ENCODE results near the gene ANO9.

ANO9 gene, protein sequence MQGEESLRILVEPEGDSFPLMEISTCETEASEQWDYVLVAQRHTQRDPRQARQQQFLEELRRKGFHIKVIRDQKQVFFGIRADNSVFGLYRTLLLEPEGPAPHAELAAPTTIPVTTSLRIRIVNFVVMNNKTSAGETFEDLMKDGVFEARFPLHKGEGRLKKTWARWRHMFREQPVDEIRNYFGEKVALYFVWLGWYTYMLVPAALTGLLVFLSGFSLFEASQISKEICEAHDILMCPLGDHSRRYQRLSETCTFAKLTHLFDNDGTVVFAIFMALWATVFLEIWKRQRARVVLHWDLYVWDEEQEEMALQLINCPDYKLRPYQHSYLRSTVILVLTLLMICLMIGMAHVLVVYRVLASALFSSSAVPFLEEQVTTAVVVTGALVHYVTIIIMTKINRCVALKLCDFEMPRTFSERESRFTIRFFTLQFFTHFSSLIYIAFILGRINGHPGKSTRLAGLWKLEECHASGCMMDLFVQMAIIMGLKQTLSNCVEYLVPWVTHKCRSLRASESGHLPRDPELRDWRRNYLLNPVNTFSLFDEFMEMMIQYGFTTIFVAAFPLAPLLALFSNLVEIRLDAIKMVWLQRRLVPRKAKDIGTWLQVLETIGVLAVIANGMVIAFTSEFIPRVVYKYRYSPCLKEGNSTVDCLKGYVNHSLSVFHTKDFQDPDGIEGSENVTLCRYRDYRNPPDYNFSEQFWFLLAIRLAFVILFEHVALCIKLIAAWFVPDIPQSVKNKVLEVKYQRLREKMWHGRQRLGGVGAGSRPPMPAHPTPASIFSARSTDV

DNA sequence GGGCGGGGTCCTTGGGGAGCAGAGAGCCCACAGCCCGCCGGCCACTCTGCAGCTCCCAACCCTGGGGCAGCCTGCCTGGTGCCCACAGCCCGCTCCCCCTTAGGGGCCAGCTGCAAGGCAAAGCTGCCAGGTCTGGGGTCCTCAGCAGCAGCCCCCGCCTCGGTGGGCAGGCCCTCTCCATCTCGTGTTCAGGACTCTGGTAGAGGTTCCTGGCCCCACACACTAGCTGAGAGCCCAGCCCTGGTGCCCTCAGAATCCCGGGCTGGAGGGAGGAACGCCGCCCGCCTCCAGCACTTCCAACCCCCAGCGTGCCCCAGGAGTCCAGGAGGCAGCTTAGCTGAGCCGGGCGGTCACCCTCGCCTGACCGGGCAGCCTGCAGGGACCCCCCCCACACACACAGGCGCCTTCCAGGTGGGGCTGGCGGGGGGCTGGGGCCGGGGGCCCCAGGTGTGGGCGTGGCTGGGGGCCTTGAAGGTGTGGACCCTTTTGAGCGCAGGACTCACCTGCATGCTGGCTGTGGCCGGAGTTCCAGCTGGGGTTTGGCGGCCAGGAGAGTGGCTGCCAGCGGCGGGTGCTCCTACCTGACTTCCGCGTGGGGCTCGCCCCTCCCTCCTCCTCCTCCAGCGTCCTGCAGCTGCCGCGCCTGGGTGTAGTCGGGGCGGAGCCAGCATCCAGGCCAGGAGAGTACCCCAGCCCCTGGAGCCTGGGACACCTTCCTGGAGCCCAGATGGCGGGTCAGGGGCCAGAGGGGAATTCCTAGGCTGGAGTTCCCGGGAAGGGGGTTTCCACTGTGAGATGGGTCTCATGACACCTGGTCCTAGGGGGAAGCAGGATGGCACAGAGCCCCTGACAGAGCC, at the start of gene ANO9:
Gene ANO9 (minus strand): TSS at position 594 of the 857 bp plus-strand sequence. CDS start 85 bp downstream, at position 509.
- DNase-seq (ENCODE audit: low read depth), result no peak

DNA sequence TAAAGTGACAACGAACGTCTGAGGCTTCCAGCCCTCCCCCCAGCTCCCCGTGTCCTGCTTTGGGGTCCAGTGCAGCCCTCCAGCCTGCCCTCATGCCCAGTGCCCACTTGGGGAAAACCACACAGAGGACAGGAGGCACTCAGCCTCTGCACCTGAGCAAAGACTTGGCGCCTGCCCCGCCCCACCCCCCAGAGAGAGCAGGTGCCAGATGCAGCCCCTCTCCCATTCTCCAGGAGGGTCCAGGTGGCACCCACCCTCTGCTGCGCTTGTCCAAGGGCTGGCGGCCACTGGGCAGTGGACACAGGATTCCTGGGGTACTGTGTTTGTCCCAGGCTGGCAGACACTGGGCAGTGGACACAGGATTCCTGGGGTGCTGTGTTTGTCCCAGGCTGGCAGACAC, 49.5 kb upstream of the ANO9 start:
- DNase-seq (ENCODE audit: low read depth), result no peak

DNA sequence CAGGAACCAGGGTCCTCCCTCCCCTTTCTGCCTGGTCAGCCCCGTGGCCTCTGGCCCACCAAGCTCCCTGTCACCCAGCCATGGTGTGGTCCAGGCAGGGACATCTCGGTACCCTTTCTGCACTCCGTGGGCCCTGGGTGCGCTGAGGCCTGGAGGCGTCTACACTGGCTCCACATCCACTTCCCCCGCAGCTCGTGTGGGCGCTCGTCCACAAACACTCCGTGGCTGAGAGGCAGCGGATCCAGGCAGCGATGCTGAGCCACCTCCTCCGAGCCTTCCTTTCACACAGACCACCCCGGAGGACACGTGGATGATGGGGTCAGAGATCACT, 49.1 kb upstream of the ANO9 start:
- DNase-seq (ENCODE audit: low read depth), result no peak

DNA sequence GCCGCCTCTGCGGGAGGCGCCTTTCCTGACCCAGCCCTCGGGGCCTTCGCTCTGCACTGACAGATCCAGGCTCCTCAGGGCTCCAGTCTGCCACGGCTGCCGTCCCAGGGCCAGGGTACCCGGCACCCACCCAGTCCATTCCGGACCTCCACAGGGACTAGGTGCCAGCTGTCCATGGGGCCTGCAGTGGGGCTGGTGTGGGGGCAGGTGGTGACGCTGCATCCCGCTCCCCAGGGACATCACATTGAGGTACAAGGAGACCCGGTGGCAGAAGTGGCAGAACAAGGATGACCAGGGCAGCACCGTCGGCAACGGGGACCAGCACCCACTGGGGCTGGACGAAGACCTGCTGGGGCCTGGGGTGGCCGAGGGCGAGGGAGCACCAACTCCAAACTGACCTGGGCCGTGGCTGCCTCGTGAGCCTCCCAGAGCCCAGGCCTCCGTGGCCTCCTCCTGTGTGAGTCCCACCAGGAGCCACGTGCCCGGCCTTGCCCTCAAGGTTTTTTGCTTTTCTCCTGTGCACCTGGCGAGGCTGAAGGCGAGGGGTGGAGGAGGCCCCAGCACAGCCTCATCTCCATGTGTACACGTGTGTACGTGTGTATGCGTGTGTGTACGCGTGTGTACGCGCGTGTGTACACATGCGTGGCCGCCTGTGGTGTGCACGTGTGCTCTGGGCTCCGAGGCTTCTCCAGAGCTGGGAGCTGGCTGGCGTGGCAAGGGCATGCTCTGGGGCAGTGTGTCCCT, 48.5 kb upstream of the ANO9 start:
- DNase-seq (ENCODE audit: low read depth), result no peak

DNA sequence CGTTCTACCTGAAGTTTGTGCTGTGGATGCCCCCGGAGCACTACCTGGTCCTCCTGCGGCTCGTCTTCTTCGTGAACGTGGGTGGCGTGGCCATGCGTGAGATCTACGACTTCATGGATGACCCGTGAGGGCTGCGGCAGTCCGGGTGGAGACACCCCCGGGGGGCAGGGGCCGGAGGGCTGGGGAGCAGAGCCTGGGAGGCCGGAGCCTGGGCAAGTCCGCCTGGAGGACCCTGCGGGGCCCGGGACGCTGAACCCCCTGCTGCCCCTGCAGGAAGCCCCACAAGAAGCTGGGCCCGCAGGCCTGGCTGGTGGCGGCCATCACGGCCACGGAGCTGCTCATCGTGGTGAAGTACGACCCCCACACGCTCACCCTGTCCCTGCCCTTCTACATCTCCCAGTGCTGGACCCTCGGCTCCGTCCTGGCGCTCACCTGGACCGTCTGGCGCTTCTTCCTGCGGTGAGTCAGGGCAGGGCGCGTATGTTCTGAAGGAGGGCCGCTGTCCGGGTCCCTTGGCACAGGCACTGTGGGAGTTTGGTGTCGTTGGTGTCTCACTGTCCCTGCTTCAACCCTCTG, 47.9 kb upstream of the ANO9 start:
- no peak for DNase-seq (ENCODE audit: low read depth)

DNA sequence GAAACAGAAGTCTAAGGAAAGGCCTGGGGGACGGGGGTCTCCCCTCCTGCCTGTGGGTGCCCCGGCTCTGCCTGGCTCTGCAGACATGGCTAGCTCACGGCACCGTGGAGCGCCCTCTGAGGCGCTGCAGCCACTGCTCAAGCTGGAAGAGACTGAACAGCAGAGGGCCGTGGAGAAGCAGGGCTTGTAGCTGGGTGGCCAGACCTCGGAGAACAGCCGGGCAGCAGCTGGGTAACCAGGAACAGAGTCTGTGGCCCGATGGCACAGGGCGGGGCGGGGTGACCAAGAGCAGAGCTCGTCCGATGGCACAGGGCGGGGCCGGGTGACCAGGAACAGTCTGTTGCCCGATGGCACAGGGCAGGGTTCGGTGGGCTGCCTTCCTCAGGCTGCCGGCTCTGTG, 47.2 kb upstream of the ANO9 start:
- no peak for DNase-seq (ENCODE audit: low read depth)

DNA sequence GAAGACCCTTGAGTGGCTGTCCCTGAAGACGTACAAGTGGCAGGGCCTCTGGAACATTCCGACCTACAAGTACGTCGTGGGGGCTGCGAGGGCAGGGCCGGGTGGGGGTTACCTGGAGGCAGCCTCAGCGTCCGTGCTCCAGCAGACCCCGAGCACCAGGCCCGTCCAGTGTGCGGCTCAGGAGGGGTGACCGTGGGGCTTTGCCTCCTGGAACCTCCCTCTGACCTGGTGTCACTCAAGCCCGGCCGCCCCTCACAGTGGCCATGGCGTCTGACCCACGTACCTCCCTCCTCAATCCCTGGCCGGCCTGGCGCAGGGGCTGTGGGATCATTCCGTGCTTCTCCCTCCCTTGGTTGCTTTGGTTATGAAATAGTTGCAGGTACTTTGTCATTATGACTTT, 46.8 kb upstream of the ANO9 start:
- DNase-seq (ENCODE audit: low read depth), result no peak

DNA sequence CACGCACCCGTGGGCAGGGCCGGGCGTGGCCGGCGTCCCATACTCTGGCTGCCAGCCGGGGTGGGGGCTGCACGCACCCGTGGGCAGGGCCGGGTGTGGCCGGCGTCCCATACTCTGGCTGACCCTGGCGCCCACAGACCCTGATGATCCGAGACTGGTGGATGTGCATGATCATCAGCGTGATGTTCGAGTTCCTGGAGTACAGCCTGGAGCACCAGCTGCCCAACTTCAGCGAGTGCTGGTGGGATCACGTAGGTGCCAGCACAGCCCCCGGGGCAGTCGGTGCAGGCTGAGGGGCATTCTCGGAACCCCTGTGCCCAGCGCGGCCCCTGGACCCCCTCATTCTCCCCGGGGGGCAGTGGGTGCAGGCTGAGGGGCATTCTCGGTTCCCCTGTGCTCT, 46.3 kb upstream of the ANO9 start:
- DNase-seq (ENCODE audit: low read depth), result no peak

DNA sequence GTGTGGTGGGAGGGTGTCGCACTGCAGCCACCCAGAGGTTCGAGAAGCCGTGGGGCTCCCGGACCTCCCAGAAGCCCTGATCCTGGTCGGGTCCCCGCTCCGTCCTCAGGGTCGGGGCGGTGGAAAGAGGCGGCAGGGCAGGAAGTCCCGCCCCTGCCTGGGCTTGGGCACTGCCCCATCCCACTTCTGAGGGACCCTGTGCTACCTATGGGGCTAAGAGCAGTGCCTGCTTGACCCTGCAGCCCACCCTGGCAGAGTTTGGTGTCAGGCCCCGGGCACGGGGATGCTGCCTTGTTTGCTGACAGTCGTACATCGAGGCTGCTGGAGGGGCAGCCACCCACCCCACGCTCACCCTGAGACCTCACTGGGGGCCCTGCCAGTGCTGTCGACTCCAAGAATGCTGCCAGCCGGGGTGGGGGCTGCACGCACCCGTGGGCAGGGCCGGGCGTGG, 45.8 kb upstream of the ANO9 start:
- DNase-seq (ENCODE audit: low read depth), result no peak

DNA sequence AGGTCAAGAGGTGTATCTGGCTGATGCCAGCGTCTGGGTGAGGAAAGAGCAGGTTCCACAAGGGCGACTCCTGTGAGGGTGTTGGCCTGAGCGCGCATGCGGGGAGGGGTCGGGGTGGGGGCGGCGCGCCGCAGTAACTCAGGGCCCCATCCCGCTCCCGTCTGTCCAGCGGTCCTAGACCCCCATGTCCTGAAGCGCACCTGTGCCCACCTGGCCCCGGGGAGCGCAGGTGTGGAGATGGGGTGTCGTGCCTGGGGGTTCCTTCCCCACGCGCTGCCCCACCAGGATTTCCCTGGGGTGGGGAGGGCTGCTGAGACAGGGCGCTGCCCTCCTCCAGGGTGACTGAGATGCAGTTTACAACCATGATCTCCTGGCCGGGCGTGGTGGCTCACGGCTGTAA, 44.4 kb upstream of the ANO9 start:
- DNase-seq (ENCODE audit: low read depth), result no peak

DNA sequence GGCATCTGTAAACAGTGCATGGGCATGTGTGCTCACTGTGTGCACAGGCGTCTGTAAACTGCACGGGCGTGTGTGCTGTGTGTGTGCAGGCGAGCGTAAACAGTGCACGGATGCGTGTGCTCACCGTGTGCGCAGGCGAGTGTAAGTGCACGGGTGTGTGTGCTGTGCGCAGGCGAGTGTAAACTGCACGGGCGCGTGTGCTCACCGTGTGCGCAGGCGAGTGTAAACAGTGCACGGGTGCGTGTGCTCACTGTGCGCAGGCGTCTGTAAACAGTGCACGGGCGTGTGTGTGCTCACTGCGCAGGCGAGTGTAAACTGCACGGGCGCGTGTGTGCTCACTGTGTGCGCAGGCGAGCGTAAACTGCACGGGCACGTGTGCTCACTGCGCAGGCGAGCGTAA, 42.8 kb upstream of the ANO9 start:
- no peak for DNase-seq (ENCODE audit: low read depth)

DNA sequence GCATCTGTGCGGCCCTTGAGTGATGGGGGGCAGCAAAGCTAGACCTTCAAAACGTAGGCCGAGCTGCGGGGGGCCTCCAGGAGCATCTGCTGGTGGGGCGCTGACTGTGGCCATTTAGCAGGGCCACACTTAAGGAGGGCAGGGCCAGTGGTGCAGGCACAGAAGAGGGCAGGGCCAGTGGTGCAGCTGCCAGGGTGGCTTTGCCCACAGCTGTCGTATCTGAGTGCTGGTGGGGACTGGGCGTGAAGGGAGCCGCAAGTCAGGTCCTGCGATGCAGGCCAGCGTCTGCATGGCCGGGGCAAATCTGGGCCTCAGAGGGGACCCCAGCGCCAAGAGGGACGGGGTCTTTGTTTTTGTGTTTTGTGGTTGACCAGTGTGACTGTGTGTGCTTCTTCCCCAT, 37.5 kb upstream of the ANO9 start:
- no peak for DNase-seq (ENCODE audit: low read depth)

DNA sequence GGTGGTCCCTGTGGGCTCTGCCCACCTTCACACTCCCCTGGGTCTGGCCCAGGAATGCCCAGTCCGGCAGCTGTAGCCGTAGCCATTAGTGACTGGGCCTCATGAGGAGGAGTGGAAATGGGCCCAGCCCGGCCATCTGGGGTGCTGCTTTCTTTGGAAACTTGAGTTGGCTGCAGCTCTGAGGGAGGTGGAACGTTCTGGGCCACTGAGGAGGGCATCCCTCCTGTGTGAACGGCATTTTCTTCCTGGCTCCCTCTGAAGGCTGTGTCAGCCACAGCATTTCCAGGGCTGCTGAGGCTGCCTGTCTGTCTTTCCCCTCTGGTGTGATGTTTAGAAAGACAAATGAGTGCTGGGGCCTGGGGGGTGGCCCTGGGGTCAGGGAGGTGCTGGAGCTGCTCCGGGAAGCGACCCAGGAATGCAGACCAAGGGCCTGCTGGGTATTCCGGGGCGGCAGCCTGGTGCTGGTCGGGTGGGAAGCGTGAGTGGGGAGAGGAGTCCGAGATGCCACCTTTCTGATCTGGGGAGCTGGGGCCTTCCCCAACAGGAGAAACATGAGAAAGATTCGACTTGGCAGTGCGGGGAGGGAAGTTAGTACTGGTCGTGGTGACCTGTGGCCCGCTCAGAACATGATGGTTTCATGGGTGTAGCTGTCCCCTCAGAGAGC, 35.4 kb upstream of the ANO9 start:
- DNase-seq (ENCODE audit: low read depth), result no peak

DNA sequence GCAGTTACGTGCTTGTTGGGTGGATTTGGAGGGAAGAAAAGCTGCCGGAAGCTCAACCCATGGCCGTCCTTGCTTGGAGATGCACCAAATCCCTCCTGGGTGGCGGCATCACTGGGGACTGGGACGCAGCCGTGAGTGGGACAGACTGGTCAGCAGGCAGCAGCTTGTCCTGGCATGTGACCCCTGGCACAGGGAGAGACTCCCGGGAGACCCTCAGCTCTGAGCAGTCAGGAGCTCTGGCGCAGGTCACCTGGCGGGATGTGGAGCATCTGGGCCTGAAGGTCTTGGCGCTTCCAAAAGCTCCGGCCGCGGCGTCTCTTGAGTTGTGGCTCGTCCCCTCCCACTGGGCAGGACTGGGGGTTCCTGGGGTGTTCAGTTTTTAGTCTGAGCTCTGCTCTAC, 34.6 kb upstream of the ANO9 start:
- DNase-seq (ENCODE audit: low read depth), result no peak

DNA sequence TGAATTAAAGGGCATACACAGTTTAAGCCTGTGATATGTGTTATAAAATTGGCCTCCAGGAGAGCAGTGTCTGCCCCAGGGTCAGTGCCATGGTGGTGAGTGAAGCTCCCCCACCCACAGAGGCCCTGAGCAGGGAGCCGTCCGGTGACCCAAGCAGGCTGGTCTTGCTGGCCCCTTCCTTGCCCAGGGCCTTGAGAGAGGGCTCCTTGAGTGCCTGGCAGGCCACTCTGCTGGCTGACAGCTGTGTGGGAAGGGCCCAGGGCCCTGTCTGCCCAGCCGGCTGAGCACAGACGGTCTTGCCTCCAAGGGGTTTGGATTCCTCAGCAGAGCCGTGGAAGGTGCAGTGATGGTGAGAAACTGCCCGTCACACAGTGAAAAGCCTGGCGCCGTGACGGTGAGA, 34.1 kb upstream of the ANO9 start:
- DNase-seq (ENCODE audit: low read depth), result no peak

DNA sequence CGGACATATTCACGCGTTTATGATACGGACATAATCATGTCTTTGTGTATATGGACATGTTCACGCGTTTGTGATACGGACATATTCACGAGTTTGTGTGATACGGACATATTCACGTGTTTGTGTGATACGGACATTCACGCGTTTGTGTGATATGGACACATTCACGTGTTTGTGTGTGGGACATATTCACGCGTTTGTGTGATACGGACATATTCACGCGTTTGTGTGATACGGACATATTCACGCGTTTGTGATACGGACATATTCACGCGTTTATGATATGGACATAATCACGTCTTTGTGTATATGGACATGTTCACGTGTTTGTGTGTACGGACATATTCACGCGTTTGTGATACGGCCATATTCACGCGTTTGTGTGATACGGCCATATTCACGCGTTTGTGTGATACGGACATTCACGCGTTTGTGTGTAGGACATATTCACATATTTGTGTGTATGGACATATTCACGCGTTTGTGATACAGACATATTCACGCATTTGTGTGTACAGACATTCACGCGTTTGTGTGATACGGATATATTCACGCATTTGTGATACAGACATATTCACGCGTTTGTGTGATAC, 33.2 kb upstream of the ANO9 start:
- no peak for DNase-seq (ENCODE audit: low read depth)

DNA sequence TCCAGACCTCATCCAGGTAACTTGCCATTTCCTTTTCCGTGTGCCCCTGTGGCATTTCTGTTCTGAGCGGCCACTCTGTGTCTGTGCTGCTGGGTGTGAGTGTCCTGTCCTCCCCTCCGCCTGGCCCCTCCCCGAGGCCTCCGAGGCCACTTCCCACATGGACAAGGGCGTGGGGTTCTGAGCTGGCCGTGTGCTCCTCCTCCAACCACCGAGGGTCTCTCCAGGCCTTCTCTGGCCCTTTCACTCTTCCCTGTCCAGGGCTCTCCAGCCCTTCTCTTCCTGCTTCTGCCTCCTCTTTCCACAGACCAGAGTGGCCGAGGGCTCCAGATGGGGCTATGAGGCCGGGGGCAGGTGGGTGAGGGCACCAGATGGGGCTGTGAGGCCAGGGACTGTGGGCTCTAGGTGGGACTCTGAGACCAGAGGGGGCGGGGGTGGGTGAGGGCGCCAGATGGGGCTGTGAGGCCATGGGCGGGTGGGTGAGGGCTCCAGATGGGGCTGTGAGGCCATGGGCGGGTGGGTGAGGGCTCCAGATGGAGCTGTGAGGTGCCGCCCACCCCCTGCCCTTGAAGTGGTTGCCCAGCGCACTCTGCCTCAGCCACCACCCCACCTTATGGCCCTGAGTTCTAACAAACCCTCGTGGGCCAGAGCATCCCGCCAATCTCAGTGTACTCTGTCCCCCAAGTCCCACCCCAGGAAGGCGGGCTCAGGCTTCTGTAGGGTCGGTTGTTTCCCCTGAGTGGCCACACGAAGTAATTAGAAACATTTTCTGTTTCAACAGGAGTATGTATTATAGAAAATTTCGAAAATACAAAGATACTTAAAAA, 32.4 kb upstream of the ANO9 start:
- DNase-seq (ENCODE audit: low read depth), result no peak

DNA sequence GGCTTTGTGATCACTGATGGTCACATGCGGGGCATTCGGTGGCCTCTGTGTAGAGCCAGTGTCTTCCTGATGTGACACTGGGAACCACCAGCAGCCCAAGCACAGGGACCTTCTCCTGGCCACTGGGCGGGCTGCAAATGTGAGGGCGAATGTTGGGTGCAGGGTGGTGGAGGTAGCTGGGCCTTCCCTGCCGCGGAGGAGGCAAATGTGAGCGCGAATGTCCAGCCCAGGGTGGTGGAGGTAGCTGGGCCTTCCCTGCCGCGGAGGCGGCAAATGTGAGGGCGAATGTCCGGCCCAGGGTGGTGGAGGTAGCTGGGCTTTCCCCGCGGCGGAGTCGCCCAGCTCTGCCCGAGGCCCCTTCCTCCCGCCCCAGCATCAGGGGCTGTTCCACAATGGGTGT, 31.6 kb upstream of the ANO9 start:
- DNase-seq (ENCODE audit: low read depth), result no peak

DNA sequence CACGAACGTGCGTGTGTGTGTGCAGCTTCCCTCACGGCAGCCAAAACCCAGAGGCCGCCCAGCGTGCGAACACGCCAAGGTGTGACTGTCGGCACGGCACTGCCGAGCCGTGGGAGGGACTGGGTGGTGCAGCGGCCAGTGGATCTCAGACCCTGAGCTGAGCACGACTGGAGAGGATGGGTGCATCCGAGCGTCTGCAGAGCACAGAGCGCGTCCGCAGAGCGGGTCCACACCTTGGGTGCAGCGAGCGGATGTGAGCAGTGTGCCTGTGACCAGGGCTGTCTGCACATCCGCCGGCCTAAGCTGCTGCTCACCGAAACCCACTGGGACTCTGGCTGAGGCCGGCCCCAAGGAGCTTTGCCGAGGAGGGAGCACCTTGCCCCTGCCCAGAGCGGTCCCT, 31.0 kb upstream of the ANO9 start:
- no peak for DNase-seq (ENCODE audit: low read depth)

DNA sequence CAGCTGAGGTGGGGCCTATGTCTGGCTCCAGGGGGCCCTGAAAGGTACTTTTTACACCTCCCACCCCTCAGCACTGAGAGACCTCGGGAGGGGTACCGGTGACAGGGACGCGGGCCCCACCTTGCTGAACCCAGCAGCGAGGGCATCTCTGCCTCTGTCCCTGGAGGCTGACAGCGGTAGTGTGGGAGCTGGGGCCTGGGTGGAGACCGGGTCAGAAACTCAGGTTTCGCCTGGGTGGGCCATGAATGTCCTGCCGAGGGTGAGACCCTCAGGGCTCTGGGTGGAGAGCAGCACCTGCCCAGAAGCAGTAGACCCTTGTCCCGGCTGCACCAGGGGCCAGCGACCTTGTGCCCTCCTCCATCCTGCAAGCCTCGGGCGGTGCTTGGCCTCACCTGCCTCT, 30.5 kb upstream of the ANO9 start:
- DNase-seq (ENCODE audit: low read depth), result no peak

Measured in activated gamma-delta T cell treated with anti-CD3 and anti-CD28 coated beads, Interleukin-2, amount 50 U/mL, for 16 hours (primary cell).